B cell (primary cell): ENCODE data around the gene ANKRD44.

Experiments used
- CTCF ChIP-seq: fragments of 200-600 bp; IDR thresholded peaks from one replicate; pipeline ENCODE4 v1.8.0; 2022; ENCODE audit warnings: antibody characterized with exemption, mild to moderate bottlenecking
- EZH2 ChIP-seq: IDR thresholded peaks from 2 replicates; pipeline ENCODE4 v1.6.1; 2012; ENCODE audit warnings: borderline replicate concordance, low read depth, mild to moderate bottlenecking, moderate library complexity, low read length; ENCODE audit not compliant: insufficient read depth, poor library complexity, severe bottlenecking

DNA sequence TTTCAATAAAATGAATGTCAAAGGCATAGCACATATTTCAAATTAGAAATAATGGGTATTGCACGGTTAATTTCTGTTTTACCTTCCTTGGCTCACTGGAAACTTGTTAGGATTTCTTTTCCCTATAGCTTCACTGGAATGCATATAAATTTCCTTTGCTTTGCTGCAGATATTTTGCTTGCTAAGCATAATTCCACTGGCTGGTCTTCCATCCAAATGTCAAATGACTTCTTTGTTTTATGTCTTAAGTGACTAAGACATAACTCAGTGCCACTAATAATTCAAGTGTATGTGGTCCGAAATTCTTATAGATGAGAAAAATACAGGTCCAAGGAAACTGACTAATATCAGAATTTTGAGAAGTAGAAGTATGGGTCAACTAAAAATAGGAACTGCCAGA lies 201.3 kb downstream of the ANKRD44 start:
- TF ChIP-seq CTCF (no peak), EZH2 (no peak)
